ENCODE data around the gene CCDC172.

Gene CCDC172

GRCh38 chr10:116324227-116324950 lies at the start of gene CCDC172:
CCDC172 (plus strand) TSS chr10:116324448; CDS start chr10:116325012, 564 bp downstream.
- DNase-seq (ENCODE audit: low read depth in 2 of 2) = no peak

GRCh38 chr10:116276981-116277380 lies 47.3 kb upstream of the CCDC172 start:
- DNase-seq (ENCODE audit: low read depth in 2 of 2) = no peak

GRCh38 chr10:116278846-116279245 lies 45.4 kb upstream of the CCDC172 start:
- DNase-seq (ENCODE audit: low read depth in 2 of 2) = no peak

GRCh38 chr10:116281775-116282174 lies 42.5 kb upstream of the CCDC172 start:
- DNase-seq (ENCODE audit: low read depth in 2 of 2) = no peak

GRCh38 chr10:116286626-116287200 lies 37.5 kb upstream of the CCDC172 start:
- DNase-seq (ENCODE audit: low read depth in 2 of 2) = no peak

GRCh38 chr10:116287906-116288501 lies 36.2 kb upstream of the CCDC172 start:
- DNase-seq (ENCODE audit: low read depth in 2 of 2) = no peak

- DNase-seq (ENCODE audit: low read depth in 2 of 2) = no peak
Measured at GRCh38 chr10:116289652-116290051, 34.6 kb upstream of the CCDC172 start.

- DNase-seq (ENCODE audit: low read depth in 2 of 2) = no peak
Measured at GRCh38 chr10:116292493-116292892, 31.8 kb upstream of the CCDC172 start.

GRCh38 chr10:116296291-116296721 lies 27.9 kb upstream of the CCDC172 start:
- no peak for DNase-seq (ENCODE audit: low read depth in 2 of 2)

- DNase-seq (ENCODE audit: low read depth in 2 of 2) = no peak
Measured at GRCh38 chr10:116298586-116298985, 25.7 kb upstream of the CCDC172 start.

- DNase-seq (ENCODE audit: low read depth in 2 of 2) = no peak
Measured at GRCh38 chr10:116300542-116300941, 23.7 kb upstream of the CCDC172 start.

- no peak for DNase-seq (ENCODE audit: low read depth in 2 of 2)
Measured at GRCh38 chr10:116304923-116305322, 19.3 kb upstream of the CCDC172 start.

GRCh38 chr10:116306847-116307246 lies 17.4 kb upstream of the CCDC172 start:
- no peak for DNase-seq (ENCODE audit: low read depth in 2 of 2)

- no peak for DNase-seq (ENCODE audit: low read depth in 2 of 2)
Measured at GRCh38 chr10:116307455-116307854, 16.8 kb upstream of the CCDC172 start.

- no peak for DNase-seq (ENCODE audit: low read depth in 2 of 2)
Measured at GRCh38 chr10:116311016-116311415, 13.2 kb upstream of the CCDC172 start.

GRCh38 chr10:116311706-116312490 lies 12.3 kb upstream of the CCDC172 start:
- no peak for DNase-seq (ENCODE audit: low read depth in 2 of 2)

GRCh38 chr10:116312548-116312947 lies 11.7 kb upstream of the CCDC172 start:
- DNase-seq (ENCODE audit: low read depth in 2 of 2) = no peak

GRCh38 chr10:116316503-116316902 lies 7.7 kb upstream of the CCDC172 start:
- no peak for DNase-seq (ENCODE audit: low read depth in 2 of 2)

- no peak for DNase-seq (ENCODE audit: low read depth in 2 of 2)
Measured at GRCh38 chr10:116324951-116325635, 845 bp downstream of the CCDC172 start.

- DNase-seq (ENCODE audit: low read depth in 2 of 2) = no peak
Measured at GRCh38 chr10:116325987-116326386, 1.7 kb downstream of the CCDC172 start.

GRCh38 chr10:116329153-116329552 lies 4.9 kb downstream of the CCDC172 start:
- DNase-seq (ENCODE audit: low read depth in 2 of 2) = no peak

GRCh38 chr10:116331815-116332214 lies 7.6 kb downstream of the CCDC172 start:
- DNase-seq (ENCODE audit: low read depth in 2 of 2) = no peak
